Keratinocyte (primary cell): ENCODE data around the gene ARL15. TPM values are rescaled to one million over a fixed set of nuclear protein-coding genes. Genes with fewer than 3 reads are reported as not detected.

Experiments
- DNase-seq: peaks from one replicate; pipeline ENCODE4 v3.0.0-alpha.2; 2011; ENCODE audit warnings: low read depth, missing footprints, low spot score
- FAIRE-seq: peaks from 2 replicates; lab custom pipeline; 2011; peaks lifted over from hg19 to GRCh38; lab: Jason Lieb, UNC
- H2AFZ ChIP-seq: 2 replicates; pipeline ENCODE4 v1.6.0; 2012; ENCODE audit warnings: low read length, control low read depth, inconsistent platforms; ENCODE audit not compliant: control insufficient read depth
- H3K27ac ChIP-seq: 2 replicates; pipeline ENCODE4 v1.5.1; 2011; ENCODE audit warnings: low read length; ENCODE audit not compliant: control insufficient read depth, insufficient read depth
- H3K27me3 ChIP-seq: 3 replicates; pipeline ENCODE4 v1.6.0; 2011; ENCODE audit warnings: low read length; ENCODE audit not compliant: control insufficient read depth, insufficient read depth; ENCODE audit errors: extremely low read depth
- H3K36me3 ChIP-seq, 2 experiments: 2 replicates in 1 of 2; 3 replicates in 1 of 2; pipeline ENCODE4 v1.5.1; 2011; ENCODE audit warnings: low read length in 2 of 2, mild to moderate bottlenecking in 1 of 2; ENCODE audit not compliant: control insufficient read depth in 2 of 2, insufficient read depth in 2 of 2; ENCODE audit errors: extremely low read depth in 1 of 2
- H3K4me1 ChIP-seq: 3 replicates; pipeline ENCODE4 v1.5.1; 2011; ENCODE audit warnings: low read length; ENCODE audit not compliant: control insufficient read depth, insufficient read depth; ENCODE audit errors: extremely low read depth
- H3K4me2 ChIP-seq: 3 replicates; pipeline ENCODE4 v1.6.0; 2011; ENCODE audit warnings: low read depth, low read length; ENCODE audit not compliant: control insufficient read depth, insufficient read depth; ENCODE audit errors: extremely low read depth
- H3K4me3 ChIP-seq, 3 experiments: fragments of 200-600 bp in 1 of 3; sonication (generic) in 1 of 3; 2 replicates in 2 of 3; 3 replicates in 1 of 3; pipeline ENCODE4 v1.5.1; 2011 to 2016; ENCODE audit warnings: low read length in 3 of 3, mild to moderate bottlenecking in 3 of 3, control low read depth in 2 of 3, inconsistent platforms in 1 of 3, low read depth in 1 of 3, mixed read lengths in 1 of 3, mixed run types in 1 of 3, moderate library complexity in 1 of 3; ENCODE audit not compliant: control insufficient read depth in 2 of 3, insufficient read depth in 2 of 3; ENCODE audit errors: extremely low read depth in 1 of 3
- H3K79me2 ChIP-seq: 2 replicates; pipeline ENCODE4 v1.6.0; 2012; ENCODE audit warnings: low read length; ENCODE audit not compliant: control insufficient read depth, insufficient read depth
- H3K9ac ChIP-seq: 3 replicates; pipeline ENCODE4 v1.6.0; 2011; ENCODE audit warnings: low read length; ENCODE audit not compliant: control insufficient read depth, insufficient read depth; ENCODE audit errors: extremely low read depth
- H3K9me1 ChIP-seq: 3 replicates; pipeline ENCODE4 v1.6.0; 2011; ENCODE audit warnings: low read length; ENCODE audit not compliant: control insufficient read depth, insufficient read depth; ENCODE audit errors: extremely low read depth
- H3K9me3 ChIP-seq: 2 replicates; pipeline ENCODE4 v1.5.1; 2012; ENCODE audit warnings: low read depth, low read length; ENCODE audit not compliant: control insufficient read depth
- H4K20me1 ChIP-seq: 3 replicates; pipeline ENCODE4 v1.6.0; 2011; ENCODE audit warnings: low read length; ENCODE audit not compliant: control insufficient read depth, insufficient read depth; ENCODE audit errors: extremely low read depth
- EZH2 ChIP-seq: IDR thresholded peaks from one replicate; pipeline ENCODE4 v1.6.1; 2012; ENCODE audit warnings: inconsistent platforms, mild to moderate bottlenecking, low read length, moderate library complexity
- dilution Hi-C: fragments of 300-500 bp; cut with MboI; formaldehyde crosslinking; loops from one replicate; pipeline ENCODE4 v1.7.0; 2020; ENCODE audit warnings: low sequenced_read_pairs; ENCODE audit not compliant: extremely low pct_ligation_motif_present
- polyA plus RNA-seq, 5 experiments: library from polyadenylated mRNA; depleted of rRNA in 3 of 5; stranded (reverse) in 3 of 5; stranded (forward) in 1 of 5; unstranded in 1 of 5; fragments of >200 nt; gene quantifications; 1 replicate in 1 of 5; 2 replicates in 3 of 5; 3 replicates in 1 of 5; pipeline versions ENCODE4 v1.2.1 to v1.2.3, GENCODE V29; 2011 to 2012; ENCODE audit warnings: missing spikeins in 2 of 5, low read depth in 1 of 5, low replicate concordance in 1 of 5
- TF ChIP-seq, protein P1 (sequence below), 3 experiments: IDR thresholded peaks in 1 of 3; conservative IDR thresholded peaks in 1 of 3; optimal IDR thresholded peaks in 1 of 3; 2 replicates in 2 of 3; 3 replicates in 1 of 3; pipeline versions ENCODE3 to v1.5.1; 2011; ENCODE audit warnings: low read length in 3 of 3, mild to moderate bottlenecking in 3 of 3, moderate library complexity in 2 of 3, control low read depth in 1 of 3, inconsistent platforms in 1 of 3; ENCODE audit not compliant: insufficient read depth in 2 of 3; ENCODE audit errors: extremely low read depth in 1 of 3

The ARL15 gene
- polyA plus RNA-seq, 1 donor (not counting 4 experiments of a cell fraction or from before 2014, with no cell fraction given) = 19.7 TPM

DNA sequence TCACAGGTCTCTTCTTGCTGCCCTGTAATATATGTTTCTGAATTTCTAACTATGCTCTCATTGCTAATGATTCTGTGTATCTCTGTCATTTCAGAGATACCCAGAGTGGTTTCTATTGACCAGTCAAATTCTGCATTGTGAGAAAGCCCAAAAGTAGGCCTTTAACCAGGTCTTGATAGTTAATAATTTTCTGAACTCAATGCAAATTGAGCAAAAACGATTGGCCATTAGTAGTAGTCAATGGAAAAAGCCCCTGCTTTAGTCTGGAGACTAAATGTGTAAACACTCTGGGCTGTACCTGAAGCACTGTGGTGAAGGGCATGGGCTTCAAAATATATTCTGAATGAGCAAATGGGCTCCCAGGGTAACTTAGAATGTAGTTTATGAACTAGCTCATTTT lies 307.6 kb downstream of the ARL15 start:
- no peak overlapping the region for H3K4me2 ChIP-seq
- no peaks in the 10 kb centered on the region for H3K9me1 ChIP-seq
- peaks cover 4% of the 10 kb centered on the region for H3K4me1 ChIP-seq
- no peak for TF ChIP-seq EZH2
- TF ChIP-seq, protein P1, sequence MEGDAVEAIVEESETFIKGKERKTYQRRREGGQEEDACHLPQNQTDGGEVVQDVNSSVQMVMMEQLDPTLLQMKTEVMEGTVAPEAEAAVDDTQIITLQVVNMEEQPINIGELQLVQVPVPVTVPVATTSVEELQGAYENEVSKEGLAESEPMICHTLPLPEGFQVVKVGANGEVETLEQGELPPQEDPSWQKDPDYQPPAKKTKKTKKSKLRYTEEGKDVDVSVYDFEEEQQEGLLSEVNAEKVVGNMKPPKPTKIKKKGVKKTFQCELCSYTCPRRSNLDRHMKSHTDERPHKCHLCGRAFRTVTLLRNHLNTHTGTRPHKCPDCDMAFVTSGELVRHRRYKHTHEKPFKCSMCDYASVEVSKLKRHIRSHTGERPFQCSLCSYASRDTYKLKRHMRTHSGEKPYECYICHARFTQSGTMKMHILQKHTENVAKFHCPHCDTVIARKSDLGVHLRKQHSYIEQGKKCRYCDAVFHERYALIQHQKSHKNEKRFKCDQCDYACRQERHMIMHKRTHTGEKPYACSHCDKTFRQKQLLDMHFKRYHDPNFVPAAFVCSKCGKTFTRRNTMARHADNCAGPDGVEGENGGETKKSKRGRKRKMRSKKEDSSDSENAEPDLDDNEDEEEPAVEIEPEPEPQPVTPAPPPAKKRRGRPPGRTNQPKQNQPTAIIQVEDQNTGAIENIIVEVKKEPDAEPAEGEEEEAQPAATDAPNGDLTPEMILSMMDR (optimal IDR thresholded peaks at IDR 0.05 in 1 of 3, IDR thresholded peaks at IDR 0.05 in 1 of 3, conservative IDR thresholded peaks at IDR 0.05 in 1 of 3; ENCODE audit: extremely low read depth in 1 of 3, insufficient read depth in 2 of 3, low read length in 3 of 3) = no peak
- no peak for FAIRE-seq
- no peaks in the 10 kb centered on the region for H4K20me1 ChIP-seq
- no peaks in the 10 kb centered on the region for H3K9me3 ChIP-seq
- dilution Hi-C loops = no loop called here
- no peaks in the 10 kb centered on the region for H3K36me3 ChIP-seq
- no peak overlapping the region for H2AFZ ChIP-seq
- no peak overlapping the region for H3K27ac ChIP-seq
- H3K4me3 ChIP-seq = no peak overlapping the region
- no peaks in the 10 kb centered on the region for H3K79me2 ChIP-seq
- no peak for DNase-seq
- no peaks in the 10 kb centered on the region for H3K27me3 ChIP-seq
- H3K9ac ChIP-seq = no peak overlapping the region

DNA sequence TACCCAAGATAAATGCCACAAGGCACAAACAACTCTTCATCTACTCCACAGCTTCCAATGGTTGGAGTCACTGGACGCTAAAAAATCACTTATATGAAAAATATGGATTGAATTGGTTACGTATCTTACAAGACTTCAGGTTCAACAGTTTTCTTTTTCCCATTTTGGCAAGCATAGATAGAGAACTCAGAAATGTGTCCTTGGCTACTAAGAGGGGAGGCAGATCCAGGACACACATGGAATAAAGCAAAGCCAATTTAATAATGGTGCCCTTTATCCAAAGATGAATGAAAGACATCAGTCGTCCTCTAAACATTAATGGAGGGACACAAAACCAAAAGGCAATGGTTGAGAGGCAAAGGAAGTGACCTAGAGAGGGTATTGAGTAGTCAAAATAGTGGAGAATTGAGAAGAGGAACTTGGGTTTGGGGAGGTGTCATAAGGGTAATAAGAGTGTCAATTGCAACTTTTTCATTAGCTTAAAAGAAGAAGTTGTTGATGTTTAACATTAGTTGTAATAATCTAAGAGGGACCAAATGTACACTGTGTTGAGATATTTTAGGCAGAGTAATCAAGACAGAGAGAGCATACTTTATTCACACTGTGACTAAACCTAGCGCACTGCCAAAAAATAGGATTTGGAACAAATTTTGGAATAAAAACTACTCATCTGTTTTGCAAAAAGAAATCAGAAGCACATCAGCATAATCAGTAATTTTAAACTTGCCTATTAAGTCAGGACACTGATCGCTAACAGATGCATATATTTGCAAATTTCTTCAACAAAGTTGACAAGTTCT lies 308.2 kb downstream of the ARL15 start:
- Histone ChIP-seq H2AFZ (no peak overlapping the region), H3K36me3 (no peaks in the 10 kb centered on the region), H3K27ac (no peak overlapping the region), H3K9ac (no peak overlapping the region), H3K4me3 (no peak overlapping the region), H3K9me3 (no peaks in the 10 kb centered on the region), H4K20me1 (no peaks in the 10 kb centered on the region), H3K27me3 (no peaks in the 10 kb centered on the region), H3K4me2 (no peak overlapping the region), H3K79me2 (no peaks in the 10 kb centered on the region), H3K4me1 (no peaks in the 10 kb centered on the region), H3K9me1 (no peaks in the 10 kb centered on the region)
- DNase-seq = no peak
- TF ChIP-seq, protein P1 (optimal IDR thresholded peaks at IDR 0.05 in 1 of 3, IDR thresholded peaks at IDR 0.05 in 1 of 3, conservative IDR thresholded peaks at IDR 0.05 in 1 of 3; ENCODE audit: extremely low read depth in 1 of 3, insufficient read depth in 2 of 3, low read length in 3 of 3) = no peak
- TF ChIP-seq EZH2 = no peak
- dilution Hi-C loops = no loop called here
- FAIRE-seq = no peak
